ENCODE results near the gene HDAC1. TPM values are rescaled to one million over a fixed set of nuclear protein-coding genes. Genes with fewer than 3 reads are reported as not detected.

HDAC1 gene
- total RNA-seq, 1 experiment from 2014 or later: 98.3 TPM

- Histone ChIP-seq H3K9me3 (peaks cover 4% of the 10 kb centered on the region), H3K4me3 (no peak overlapping the region), H3K27me3 (no peaks in the 10 kb centered on the region), H3K36me3 (peaks cover 36% of the 10 kb centered on the region)
- DNase-seq: no peak
These were observed 15.4 kb downstream of the HDAC1 start for GRCh38 chr1:32307324-32307723.

DNA sequence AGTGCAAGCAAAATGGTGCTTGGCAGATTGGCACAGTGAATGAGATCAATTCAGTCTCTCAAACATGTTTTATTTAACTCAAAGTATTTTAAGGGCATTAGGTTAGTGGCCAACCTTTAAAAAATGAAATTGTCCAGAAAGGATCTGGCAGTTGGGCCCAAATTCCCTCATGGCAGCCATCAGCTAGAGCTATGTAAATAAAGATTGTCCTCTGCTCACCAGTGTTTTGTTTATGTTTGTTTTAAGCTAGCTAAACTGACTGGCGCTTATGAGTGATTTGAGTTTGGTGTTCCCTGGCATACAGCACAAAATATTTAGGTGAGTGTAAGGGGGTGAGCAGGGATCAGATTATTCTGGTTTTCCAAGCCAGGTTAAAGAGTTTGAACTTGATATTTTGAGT is 18.1 kb downstream of the HDAC1 start:
- peaks cover 17% of the 10 kb centered on the region for H3K36me3 ChIP-seq

GRCh38 chr1:32311709-32312393 is 20.0 kb downstream of the HDAC1 start:
- H3K4me3 ChIP-seq: no peak overlapping the region
- H3K9me3 ChIP-seq: no peaks in the 10 kb centered on the region
- no peaks in the 10 kb centered on the region for H3K27me3 ChIP-seq
- no peak for DNase-seq
- H3K36me3 ChIP-seq: peaks cover 6% of the 10 kb centered on the region

More for the DNA sequence above, 18.1 kb downstream of the HDAC1 start:
- Histone ChIP-seq H3K9me3 (peaks cover 4% of the 10 kb centered on the region), H3K27me3 (no peaks in the 10 kb centered on the region), H3K4me3 (no peak overlapping the region)
- DNase-seq: no peak

DNA sequence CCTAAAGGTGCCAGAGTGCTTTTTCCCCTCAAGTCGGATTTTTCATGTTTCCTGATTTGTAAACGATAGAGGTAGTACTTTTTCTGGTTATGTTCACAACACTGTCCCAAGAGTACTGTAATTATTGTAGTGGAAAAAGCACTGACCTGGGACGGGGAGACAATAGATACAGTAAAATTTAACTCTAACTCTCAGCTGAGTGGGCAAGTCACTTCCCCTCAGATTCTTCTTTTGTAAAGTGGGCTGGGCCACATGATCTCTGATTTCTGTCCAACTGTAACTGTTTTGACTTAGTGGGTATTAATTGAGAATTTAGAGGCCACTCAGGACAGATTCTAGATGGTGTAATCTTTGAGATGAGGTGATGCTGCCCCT is 25.0 kb downstream of the HDAC1 start:
- Histone ChIP-seq H3K27me3 (no peaks in the 10 kb centered on the region), H3K4me3 (no peak overlapping the region), H3K9me3 (no peaks in the 10 kb centered on the region), H3K36me3 (peaks cover 21% of the 10 kb centered on the region)
- DNase-seq: no peak

GRCh38 chr1:32318127-32318869 is 26.4 kb downstream of the HDAC1 start:
- H3K27me3 ChIP-seq: no peaks in the 10 kb centered on the region
- H3K36me3 ChIP-seq: peaks cover 22% of the 10 kb centered on the region
- H3K4me3 ChIP-seq: no peak overlapping the region
- no peak for DNase-seq
- no peaks in the 10 kb centered on the region for H3K9me3 ChIP-seq

DNA sequence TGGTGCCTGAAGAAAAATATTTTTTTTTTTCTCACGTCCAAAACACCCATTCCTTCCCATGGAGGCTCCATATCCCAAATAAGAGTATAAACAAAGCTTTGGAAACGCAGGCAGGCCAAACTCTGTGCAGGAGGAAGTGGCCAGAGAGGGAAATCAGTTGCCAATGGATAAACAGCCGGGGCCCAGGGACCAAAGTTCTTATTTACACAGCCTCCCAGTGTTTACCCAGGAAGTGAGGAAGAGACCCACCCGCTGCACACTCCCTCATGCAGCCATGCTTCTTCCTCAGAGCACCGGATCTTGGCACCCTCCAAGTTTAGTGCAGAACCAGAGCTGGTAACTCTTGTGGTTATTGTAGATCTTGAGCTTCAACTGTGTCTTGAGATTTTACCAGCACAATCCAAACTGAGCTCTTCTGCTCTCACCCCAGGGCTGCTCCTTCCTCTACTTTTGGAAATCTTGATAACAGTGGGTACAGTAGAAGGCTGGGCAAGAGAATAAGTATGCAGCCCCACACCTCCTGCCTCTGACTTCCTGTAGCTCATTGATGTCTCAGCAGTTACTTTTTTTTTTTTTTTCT is 29.9 kb downstream of the HDAC1 start:
- Histone ChIP-seq H3K27me3 (no peaks in the 10 kb centered on the region), H3K36me3 (peaks cover 24% of the 10 kb centered on the region), H3K4me3 (no peak overlapping the region), H3K9me3 (no peaks in the 10 kb centered on the region)
- no peak for DNase-seq

DNA sequence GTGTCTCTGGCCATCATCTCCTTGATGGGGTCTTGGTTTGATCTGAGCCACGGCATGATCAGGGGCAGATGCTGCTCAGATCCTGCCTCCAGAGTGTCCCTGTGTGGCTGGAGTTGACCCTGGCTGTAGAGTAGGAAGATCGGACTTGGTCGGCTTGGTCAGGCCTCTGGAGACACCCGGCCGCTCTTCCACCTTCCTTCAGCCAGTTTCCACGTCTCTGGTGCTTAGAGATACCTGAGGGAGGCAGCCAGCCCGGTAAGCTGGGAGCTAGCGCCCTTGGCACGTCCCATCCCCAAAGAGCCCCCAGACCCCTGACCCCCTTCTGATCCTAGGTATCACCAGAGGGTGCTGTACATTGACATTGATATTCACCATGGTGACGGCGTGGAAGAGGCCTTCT is 35.3 kb downstream of the HDAC1 start:
- Histone ChIP-seq H3K36me3 (peaks cover 33% of the 10 kb centered on the region), H3K9me3 (no peaks in the 10 kb centered on the region), H3K27me3 (no peaks in the 10 kb centered on the region), H3K4me3 (no peak overlapping the region)
- DNase-seq: no peak

DNA sequence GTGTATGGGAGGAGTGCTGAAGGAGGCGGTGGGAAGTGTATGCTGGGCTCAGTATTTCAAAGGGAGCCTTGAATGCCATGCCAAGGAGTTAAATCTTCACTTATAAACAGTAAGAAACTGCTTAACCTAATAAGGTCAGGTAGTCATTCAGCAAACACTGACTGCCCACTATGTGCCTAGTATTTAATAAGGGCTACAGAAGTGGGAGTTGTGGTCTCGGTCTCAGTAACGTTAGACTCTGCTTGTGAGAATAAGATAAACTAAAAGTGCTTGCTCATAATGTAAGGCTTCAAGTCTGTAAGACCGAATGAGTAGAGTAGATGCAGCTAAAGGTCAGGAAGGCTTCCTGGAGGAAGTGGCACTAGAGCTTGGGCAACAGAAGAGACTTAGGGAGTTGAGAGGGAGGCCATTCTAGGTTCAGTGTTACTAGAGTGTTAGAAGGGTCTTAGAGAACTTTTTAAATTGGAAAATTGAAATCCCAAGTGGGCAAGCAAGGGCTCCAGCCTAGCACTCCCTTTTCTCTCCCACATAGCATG is 38.1 kb downstream of the HDAC1 start:
- H3K36me3 ChIP-seq: peaks cover 51% of the 10 kb centered on the region

GRCh38 chr1:32330558-32331151 is 38.8 kb downstream of the HDAC1 start:
- Histone ChIP-seq H3K27me3 (no peaks in the 10 kb centered on the region), H3K4me3 (no peak overlapping the region), H3K9me3 (no peaks in the 10 kb centered on the region), H3K36me3 (peaks cover 51% of the 10 kb centered on the region)
- DNase-seq: no peak

More for the DNA sequence above, 38.1 kb downstream of the HDAC1 start:
- no peak for DNase-seq
- Histone ChIP-seq H3K4me3 (no peak overlapping the region), H3K27me3 (no peaks in the 10 kb centered on the region), H3K9me3 (no peaks in the 10 kb centered on the region)

- Histone ChIP-seq H3K9me3 (no peaks in the 10 kb centered on the region), H3K36me3 (peaks cover 49% of the 10 kb centered on the region), H3K27me3 (no peaks in the 10 kb centered on the region), H3K4me3 (no peak overlapping the region)
- DNase-seq: no peak
These were observed 39.7 kb downstream of the HDAC1 start for GRCh38 chr1:32331549-32331948.

DNA sequence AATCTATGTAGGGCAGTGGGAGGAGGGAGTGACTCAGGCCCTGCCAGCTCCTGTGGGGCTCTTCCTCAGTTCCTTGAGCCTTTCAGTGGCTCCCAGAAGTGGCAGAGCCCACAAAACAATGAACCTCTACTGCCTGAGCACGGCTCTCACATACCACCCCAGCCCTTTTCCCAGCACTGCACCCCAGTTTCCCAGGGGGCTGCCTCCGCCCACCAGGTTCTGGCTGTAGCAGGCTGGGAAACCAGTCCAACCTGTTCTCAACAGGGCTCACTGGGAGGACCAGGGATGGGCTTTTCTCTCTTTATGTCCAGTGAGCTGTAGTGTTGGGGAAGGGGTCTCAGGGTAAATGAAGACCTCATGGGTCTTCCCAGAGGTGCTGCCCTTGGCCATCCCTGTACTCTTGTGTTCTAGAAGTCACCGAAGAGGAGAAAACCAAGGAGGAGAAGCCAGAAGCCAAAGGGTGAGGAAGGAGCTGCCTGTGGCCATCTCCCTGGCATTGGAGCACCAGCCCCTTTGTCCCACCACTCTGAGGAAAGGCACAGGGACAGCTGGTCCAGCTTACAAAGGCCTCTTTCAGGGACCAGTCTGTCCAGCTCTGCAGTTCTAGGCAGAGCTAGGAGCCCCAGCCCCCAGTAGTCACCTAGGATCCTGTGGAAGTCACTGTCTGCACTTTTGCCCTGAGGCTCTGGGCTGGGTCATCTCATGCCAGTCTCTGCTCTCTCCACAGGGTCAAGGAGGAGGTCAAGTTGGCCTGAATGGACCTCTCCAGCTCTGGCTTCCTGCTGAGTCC is 40.6 kb downstream of the HDAC1 start:
- Histone ChIP-seq H3K4me3 (no peak overlapping the region), H3K27me3 (no peaks in the 10 kb centered on the region), H3K36me3 (peaks cover 44% of the 10 kb centered on the region), H3K9me3 (no peaks in the 10 kb centered on the region)
- no peak for DNase-seq

GRCh38 chr1:32333251-32333963 is 41.5 kb downstream of the HDAC1 start:
- Histone ChIP-seq H3K4me3 (no peak overlapping the region), H3K9me3 (no peaks in the 10 kb centered on the region), H3K36me3 (peaks cover 40% of the 10 kb centered on the region), H3K27me3 (no peaks in the 10 kb centered on the region)
- no peak for DNase-seq

DNA sequence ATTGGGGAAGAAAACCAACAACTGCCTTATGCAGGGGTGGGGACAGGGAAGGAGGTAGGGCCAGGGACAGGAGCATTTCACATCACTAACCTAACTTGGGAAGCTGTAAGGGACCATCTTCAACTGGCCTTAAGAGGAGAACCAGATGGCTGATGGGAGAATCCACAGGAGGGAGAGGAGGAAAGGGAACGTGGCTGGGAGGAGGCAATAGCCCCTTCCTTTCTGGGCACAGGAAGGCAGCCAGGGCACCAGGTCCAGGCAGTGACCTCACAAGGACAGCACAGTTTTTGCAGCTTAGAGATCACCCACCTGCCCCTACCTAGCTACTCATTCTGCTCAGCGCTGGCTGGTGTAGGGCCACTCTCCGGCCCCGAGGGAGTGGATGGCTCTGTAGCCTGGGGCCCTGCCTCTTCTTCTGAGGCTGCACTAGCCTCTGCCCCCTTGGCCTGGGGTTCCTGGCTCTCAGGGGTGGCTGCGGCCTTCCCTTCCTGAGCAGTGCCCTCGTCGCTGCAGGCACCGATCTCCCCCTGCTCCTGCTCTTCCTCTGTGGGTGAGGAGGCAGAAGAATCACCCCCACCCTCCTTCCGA is 42.5 kb downstream of the HDAC1 start:
- Histone ChIP-seq H3K36me3 (peaks cover 32% of the 10 kb centered on the region), H3K9me3 (no peaks in the 10 kb centered on the region), H3K4me3 (peak overlapping the region; percentile 59), H3K27me3 (no peaks in the 10 kb centered on the region)
- DNase-seq: no peak

- Histone ChIP-seq H3K9me3 (no peaks in the 10 kb centered on the region), H3K36me3 (peaks cover 28% of the 10 kb centered on the region), H3K27me3 (no peaks in the 10 kb centered on the region), H3K4me3 (peak overlapping the region; percentile 59)
- DNase-seq: peak; percentile 47
These were observed 43.1 kb downstream of the HDAC1 start for GRCh38 chr1:32334864-32335534.

GRCh38 chr1:32335535-32335789 is 43.6 kb downstream of the HDAC1 start:
- Histone ChIP-seq H3K9me3 (no peaks in the 10 kb centered on the region), H3K27me3 (no peaks in the 10 kb centered on the region), H3K36me3 (peaks cover 28% of the 10 kb centered on the region), H3K4me3 (peak overlapping the region; percentile 59)
- DNase-seq: no peak
